ENCODE measurements around the gene DPYD.
"Not testable (repeated sequence)": the region's sequence is repeated elsewhere in the genome, so short reads cannot be mapped to it uniquely, and the experiment has no call there.

DPYD gene

GRCh38 chr1:97366984-97367383, 553.9 kb downstream of the DPYD start:
- no peaks in the 10 kb centered on the region for H3K79me2 ChIP-seq (ENCODE audit: control insufficient read depth, insufficient read depth, low read length, unreplicated experiment)
- H3K27me3 ChIP-seq (ENCODE audit: insufficient read depth, low read length) = no peaks in the 10 kb centered on the region
- no peak overlapping the region for H2AFZ ChIP-seq (ENCODE audit: low read length, unreplicated experiment)
- H3K4me1 ChIP-seq (ENCODE audit: control insufficient read depth, insufficient read depth, low read length, unreplicated experiment) = peaks cover 18% of the 10 kb centered on the region
- peaks cover 8% of the 10 kb centered on the region; the same call in 1 of the 2 replicates for H3K36me3 ChIP-seq (ENCODE audit: insufficient read depth, low read length)
- no peak overlapping the region for H3K4me3 ChIP-seq (ENCODE audit: low read depth, low read length)
- H3K27ac ChIP-seq (ENCODE audit: low read depth, low read length) = no peak overlapping the region

GRCh38 chr1:97365026-97365425, 555.8 kb downstream of the DPYD start:
- no peak overlapping the region for H2AFZ ChIP-seq (ENCODE audit: low read length, unreplicated experiment)
- H3K79me2 ChIP-seq (ENCODE audit: control insufficient read depth, insufficient read depth, low read length, unreplicated experiment) = no peaks in the 10 kb centered on the region
- peaks cover 18% of the 10 kb centered on the region for H3K4me1 ChIP-seq (ENCODE audit: control insufficient read depth, insufficient read depth, low read length, unreplicated experiment)
- no peaks in the 10 kb centered on the region for H3K27me3 ChIP-seq (ENCODE audit: insufficient read depth, low read length)
- H3K27ac ChIP-seq (ENCODE audit: low read depth, low read length) = peak overlapping the region; percentile 47; the same call in 1 of the 2 replicates
- peaks cover 8% of the 10 kb centered on the region; the same call in 1 of the 2 replicates for H3K36me3 ChIP-seq (ENCODE audit: insufficient read depth, low read length)
- H3K4me3 ChIP-seq (ENCODE audit: low read depth, low read length) = no peak overlapping the region

GRCh38 chr1:97364086-97364485, 556.7 kb downstream of the DPYD start:
- peaks cover 8% of the 10 kb centered on the region; the same call in 1 of the 2 replicates for H3K36me3 ChIP-seq (ENCODE audit: insufficient read depth, low read length)
- no peak overlapping the region for H3K4me3 ChIP-seq (ENCODE audit: low read depth, low read length)
- H3K4me1 ChIP-seq (ENCODE audit: control insufficient read depth, insufficient read depth, low read length, unreplicated experiment) = peaks cover 18% of the 10 kb centered on the region
- no peaks in the 10 kb centered on the region for H3K79me2 ChIP-seq (ENCODE audit: control insufficient read depth, insufficient read depth, low read length, unreplicated experiment)
- peak overlapping the region; percentile 47 for H3K27ac ChIP-seq (ENCODE audit: low read depth, low read length)
- H3K27me3 ChIP-seq (ENCODE audit: insufficient read depth, low read length) = no peaks in the 10 kb centered on the region
- H2AFZ ChIP-seq (ENCODE audit: low read length, unreplicated experiment) = no peak overlapping the region

- no peak overlapping the region for H3K27ac ChIP-seq (ENCODE audit: low read depth, low read length)
- H3K4me3 ChIP-seq (ENCODE audit: low read depth, low read length) = no peak overlapping the region
- no peaks in the 10 kb centered on the region for H3K27me3 ChIP-seq (ENCODE audit: insufficient read depth, low read length)
- H3K79me2 ChIP-seq (ENCODE audit: control insufficient read depth, insufficient read depth, low read length, unreplicated experiment) = no peaks in the 10 kb centered on the region
- no peak overlapping the region for H2AFZ ChIP-seq (ENCODE audit: low read length, unreplicated experiment)
- peaks cover 8% of the 10 kb centered on the region for H3K4me1 ChIP-seq (ENCODE audit: control insufficient read depth, insufficient read depth, low read length, unreplicated experiment)
- H3K36me3 ChIP-seq (ENCODE audit: insufficient read depth, low read length) = peaks cover 4% of the 10 kb centered on the region; the same call in 1 of the 2 replicates
Observed at GRCh38 chr1:97356309-97356708, 564.5 kb downstream of the DPYD start.

- peaks cover 23% of the 10 kb centered on the region for H3K4me1 ChIP-seq (ENCODE audit: control insufficient read depth, insufficient read depth, low read length, unreplicated experiment)
- no peak overlapping the region for H2AFZ ChIP-seq (ENCODE audit: low read length, unreplicated experiment)
- H3K4me3 ChIP-seq (ENCODE audit: low read depth, low read length) = no peak overlapping the region
Observed at GRCh38 chr1:97352936-97353382, 567.9 kb downstream of the DPYD start.

GRCh38 chr1:97351846-97352245, 569.0 kb downstream of the DPYD start:
- H3K27ac ChIP-seq (ENCODE audit: low read depth, low read length) = no peak overlapping the region
- no peak overlapping the region for H2AFZ ChIP-seq (ENCODE audit: low read length, unreplicated experiment)

More at GRCh38 chr1:97352936-97353382, 567.9 kb downstream of the DPYD start:
- H3K27ac ChIP-seq (ENCODE audit: low read depth, low read length) = no peak overlapping the region
- peaks cover 4% of the 10 kb centered on the region; the same call in 1 of the 2 replicates for H3K36me3 ChIP-seq (ENCODE audit: insufficient read depth, low read length)
- H3K27me3 ChIP-seq (ENCODE audit: insufficient read depth, low read length) = no peaks in the 10 kb centered on the region
- H3K79me2 ChIP-seq (ENCODE audit: control insufficient read depth, insufficient read depth, low read length, unreplicated experiment) = no peaks in the 10 kb centered on the region

GRCh38 chr1:97350662-97351061, 570.2 kb downstream of the DPYD start:
- Histone ChIP-seq H3K36me3 (ENCODE audit: insufficient read depth, low read length) (no peaks in the 10 kb centered on the region), H3K4me3 (ENCODE audit: low read depth, low read length) (no peak overlapping the region), H3K27me3 (ENCODE audit: insufficient read depth, low read length) (no peaks in the 10 kb centered on the region), H3K27ac (ENCODE audit: low read depth, low read length) (no peak overlapping the region; the same call in 1 of the 2 replicates), H2AFZ (ENCODE audit: low read length, unreplicated experiment) (no peak overlapping the region), H3K4me1 (ENCODE audit: control insufficient read depth, insufficient read depth, low read length, unreplicated experiment) (peaks cover 23% of the 10 kb centered on the region), H3K79me2 (ENCODE audit: control insufficient read depth, insufficient read depth, low read length, unreplicated experiment) (no peaks in the 10 kb centered on the region)

More at GRCh38 chr1:97351846-97352245, 569.0 kb downstream of the DPYD start:
- Histone ChIP-seq H3K36me3 (ENCODE audit: insufficient read depth, low read length) (peaks cover 4% of the 10 kb centered on the region; the same call in 1 of the 2 replicates), H3K27me3 (ENCODE audit: insufficient read depth, low read length) (no peaks in the 10 kb centered on the region), H3K4me3 (ENCODE audit: low read depth, low read length) (no peak overlapping the region), H3K4me1 (ENCODE audit: control insufficient read depth, insufficient read depth, low read length, unreplicated experiment) (peaks cover 23% of the 10 kb centered on the region), H3K79me2 (ENCODE audit: control insufficient read depth, insufficient read depth, low read length, unreplicated experiment) (no peaks in the 10 kb centered on the region)

- peaks cover 23% of the 10 kb centered on the region for H3K4me1 ChIP-seq (ENCODE audit: control insufficient read depth, insufficient read depth, low read length, unreplicated experiment)
- no peaks in the 10 kb centered on the region for H3K27me3 ChIP-seq (ENCODE audit: insufficient read depth, low read length)
- H3K79me2 ChIP-seq (ENCODE audit: control insufficient read depth, insufficient read depth, low read length, unreplicated experiment) = no peaks in the 10 kb centered on the region
- H2AFZ ChIP-seq (ENCODE audit: low read length, unreplicated experiment) = no peak overlapping the region
- H3K36me3 ChIP-seq (ENCODE audit: insufficient read depth, low read length) = no peaks in the 10 kb centered on the region
- no peak overlapping the region; the same call in 1 of the 2 replicates for H3K27ac ChIP-seq (ENCODE audit: low read depth, low read length)
- no peak overlapping the region for H3K4me3 ChIP-seq (ENCODE audit: low read depth, low read length)
Observed at GRCh38 chr1:97350241-97350640, 570.6 kb downstream of the DPYD start.

GRCh38 chr1:97349794-97350193, 571.0 kb downstream of the DPYD start:
- H3K4me3 ChIP-seq (ENCODE audit: low read depth, low read length); H3K27ac ChIP-seq (ENCODE audit: low read depth, low read length); H2AFZ ChIP-seq (ENCODE audit: low read length, unreplicated experiment); H3K36me3 ChIP-seq (ENCODE audit: insufficient read depth, low read length); H3K79me2 ChIP-seq (ENCODE audit: control insufficient read depth, insufficient read depth, low read length, unreplicated experiment); H3K27me3 ChIP-seq (ENCODE audit: insufficient read depth, low read length): not testable (repeated sequence)
- H3K4me1 ChIP-seq (ENCODE audit: control insufficient read depth, insufficient read depth, low read length, unreplicated experiment) = peaks cover 23% of the 10 kb centered on the region

- Histone ChIP-seq H3K4me1 (ENCODE audit: control insufficient read depth, insufficient read depth, low read length, unreplicated experiment) (peaks cover 23% of the 10 kb centered on the region), H2AFZ (ENCODE audit: low read length, unreplicated experiment) (no peak overlapping the region), H3K36me3 (ENCODE audit: insufficient read depth, low read length) (no peaks in the 10 kb centered on the region), H3K4me3 (ENCODE audit: low read depth, low read length) (no peak overlapping the region), H3K79me2 (ENCODE audit: control insufficient read depth, insufficient read depth, low read length, unreplicated experiment) (no peaks in the 10 kb centered on the region), H3K27ac (ENCODE audit: low read depth, low read length) (no peak overlapping the region), H3K27me3 (ENCODE audit: insufficient read depth, low read length) (no peaks in the 10 kb centered on the region)
Observed at GRCh38 chr1:97348599-97349265, 572.1 kb downstream of the DPYD start.

GRCh38 chr1:97340951-97341350, 579.9 kb downstream of the DPYD start:
- Histone ChIP-seq H3K27me3 (ENCODE audit: insufficient read depth, low read length) (no peaks in the 10 kb centered on the region), H3K79me2 (ENCODE audit: control insufficient read depth, insufficient read depth, low read length, unreplicated experiment) (no peaks in the 10 kb centered on the region), H3K36me3 (ENCODE audit: insufficient read depth, low read length) (peaks cover 6% of the 10 kb centered on the region; the same call in 1 of the 2 replicates), H2AFZ (ENCODE audit: low read length, unreplicated experiment) (no peak overlapping the region), H3K27ac (ENCODE audit: low read depth, low read length) (no peak overlapping the region), H3K4me3 (ENCODE audit: low read depth, low read length) (no peak overlapping the region), H3K4me1 (ENCODE audit: control insufficient read depth, insufficient read depth, low read length, unreplicated experiment) (peaks cover 20% of the 10 kb centered on the region)

All from ACC112 (cell line).